Sigmoid colon (tissue), 7 donors: ENCODE data around the gene BLTP3B. TPM values are rescaled to one million over a fixed set of nuclear protein-coding genes. Genes with fewer than 3 reads are reported as not detected.

Experiments used
- DNase-seq: peaks from one replicate; pipeline ENCODE4 v3.0.0-alpha.2; 2019
- H3K27ac ChIP-seq, 4 donors: fragments of 200-600 bp; sonication (generic); one replicate each; pipeline ENCODE4 v1.5.1; 2016 to 2019; ENCODE audit warnings: mild to moderate bottlenecking in 1 of 4
- H3K27me3 ChIP-seq, 3 donors: fragments of 200-600 bp; sonication (generic); one replicate each; pipeline ENCODE4 v1.5.1; 2019; ENCODE audit warnings: mild to moderate bottlenecking in 1 of 3
- H3K36me3 ChIP-seq, 4 donors: fragments of 200-600 bp; sonication (generic); one replicate each; pipeline ENCODE4 v1.5.1; 2016 to 2019
- H3K4me1 ChIP-seq, 4 donors: fragments of 200-600 bp; sonication (generic); one replicate each; pipeline ENCODE4 v1.5.1; 2017 to 2019
- H3K4me3 ChIP-seq, 4 donors: fragments of 200-600 bp; sonication (generic); one replicate each; pipeline ENCODE4 v1.5.1; 2017 to 2019; ENCODE audit warnings: mild to moderate bottlenecking in 2 of 4, moderate library complexity in 1 of 4
- H3K9me3 ChIP-seq, 4 donors: fragments of 200-600 bp in 3 of 4; sonication (generic) in 3 of 4; one replicate each; pipeline versions ENCODE4 v1.5.1 to v1.6.1; 2013 to 2019
- EP300 ChIP-seq, 4 donors: sonication (generic); formaldehyde crosslinking; IDR thresholded peaks; one replicate each; pipeline ENCODE4 v1.6.1; 2017; ENCODE audit warnings: antibody characterized with exemption in 4 of 4
- POLR2A ChIP-seq, 2 donors: fragments of 450-650 bp; IDR thresholded peaks; one replicate each; pipeline ENCODE4 v1.6.1; 2016; ENCODE audit warnings: antibody characterized with exemption in 2 of 2, mild to moderate bottlenecking in 2 of 2, moderate library complexity in 2 of 2
- POLR2AphosphoS5 ChIP-seq, 4 donors: sonication (generic); formaldehyde crosslinking; IDR thresholded peaks; one replicate each; pipeline ENCODE4 v1.6.1; 2017; ENCODE audit warnings: antibody characterized with exemption in 4 of 4
- WGBS, 2 donors: extraction: QIAGEN DNeasy Blood & Tissue Kit; methylation state at CpG; one replicate each; pipeline ENCODE4 v1.1.7; 2013; 5-methylcytosine and 5-hydroxymethylcytosine counted together
- intact Hi-C: fragments of 100-400 bp; cut with DNase I; formaldehyde crosslinking; loops from one replicate; pipeline ENCODE4 v1.15.1; 2023
- polyA plus RNA-seq, 3 donors: library from polyadenylated mRNA; stranded (reverse); fragments of 200-250 nt; gene quantifications; one replicate each; pipeline ENCODE4 v1.2.3, GENCODE V29; 2013
- total RNA-seq, 4 donors: library from RNA; depleted of rRNA; stranded (reverse); fragments of >200 nt; gene quantifications; one replicate each; pipeline ENCODE4 v1.1.0, GENCODE V29; 2016
- TF ChIP-seq, protein P1 (sequence below), 4 experiments: fragments of 450-650 bp in 3 of 4; fragments of 200-600 bp in 1 of 4; IDR thresholded peaks; one replicate each; pipeline ENCODE4 v1.5.1; 2016 to 2019; ENCODE audit warnings: antibody characterized with exemption in 4 of 4, mild to moderate bottlenecking in 3 of 4, moderate library complexity in 2 of 4
- donor health status: healthy with polysubstance abuse.
- donor health status: Bipolar disorder and iron deficiency.
- donor health status: healthy.

Gene BLTP3B
- total and polyA plus RNA-seq, 7 donors, result 6.0 to 41.7 (median 33.3) TPM

DNA sequence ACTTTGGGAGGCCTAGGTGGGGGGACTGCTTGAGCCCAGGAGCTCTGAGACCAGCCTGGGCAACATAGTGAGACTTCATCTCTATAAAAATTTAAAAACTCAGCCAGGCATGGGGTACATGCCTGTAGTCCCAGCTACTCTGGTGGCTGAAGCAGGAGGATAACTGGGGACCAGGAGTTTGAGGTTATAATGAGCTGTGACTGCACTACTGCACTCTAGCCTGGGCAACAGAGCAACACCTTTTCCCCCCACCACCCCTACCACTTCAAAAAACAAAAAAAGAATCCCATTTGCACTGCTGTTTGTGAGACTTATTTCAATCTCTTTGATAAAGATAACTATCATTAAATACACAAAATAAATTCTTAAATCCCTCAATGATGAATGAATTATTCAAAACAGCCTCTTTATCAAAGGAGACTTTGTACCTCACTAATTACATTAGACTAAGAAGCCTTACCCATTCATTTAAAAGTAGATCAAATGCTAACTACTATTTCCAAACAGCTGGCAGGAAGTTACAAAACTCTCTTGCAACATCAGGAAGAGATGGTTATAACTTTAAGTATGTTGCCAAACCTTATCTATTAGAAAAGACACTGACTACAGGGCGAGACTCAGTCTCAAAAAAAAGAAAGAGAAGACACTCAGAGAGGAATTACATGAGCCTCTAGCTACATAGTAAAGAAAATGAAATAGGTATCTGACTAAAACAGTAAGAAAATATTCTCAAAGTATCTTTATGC lies 14.7 kb downstream of the BLTP3B start:
- intact Hi-C loops, result loop anchor here (2.0 kb wide), 1 partner anchor 73 kb away; the partner anchor contains the start of gene ACTR6
- WGBS, 2 donors, result 11 to 13% methylated on average over 1 of the region's 1 CpG

DNA sequence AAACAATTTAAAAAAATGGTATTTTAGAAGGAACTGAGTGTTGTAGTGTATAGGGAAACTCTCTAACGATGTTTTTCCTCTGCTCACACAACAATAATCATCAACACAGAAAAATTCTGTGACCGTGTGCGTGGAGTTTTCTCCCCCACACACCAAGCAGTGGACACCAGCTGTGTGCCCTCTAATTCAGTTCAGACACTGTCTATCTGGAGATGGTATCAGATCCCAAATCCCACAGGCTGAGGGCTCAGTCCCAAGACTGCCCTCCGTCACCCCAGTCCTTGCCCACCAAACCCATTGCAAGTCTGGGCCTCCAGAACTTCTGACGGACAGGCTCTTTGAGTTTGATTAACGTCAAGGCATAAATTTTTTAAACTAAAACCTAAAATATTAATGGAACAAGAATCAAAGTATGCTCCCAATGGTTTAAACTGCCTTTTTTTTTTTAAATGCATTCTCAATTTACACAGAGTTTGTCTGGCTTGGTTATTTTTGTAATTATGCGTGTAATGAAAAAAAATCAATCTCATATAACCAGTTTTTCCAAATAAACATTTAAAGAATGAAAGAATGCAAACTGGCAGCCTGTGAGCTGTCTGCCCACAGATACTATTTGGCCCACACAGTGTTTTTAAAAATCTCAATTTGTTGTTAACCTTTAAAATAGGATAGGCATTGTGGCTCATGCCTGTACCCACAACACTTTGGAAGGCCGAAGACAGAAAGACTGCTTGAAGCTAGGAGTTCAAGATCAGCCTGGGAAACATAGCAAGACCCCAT lies 19.2 kb downstream of the BLTP3B start:
- peaks cover 0 to 3% (median 0%) of the 10 kb centered on the region in 4 donors for H3K9me3 ChIP-seq
- intact Hi-C loops, result no loop called here
- no peaks in the 10 kb centered on the region for H3K36me3 ChIP-seq
- no peak for DNase-seq
- peaks cover 0 to 33% (median 26%) of the 10 kb centered on the region in 4 donors for H3K4me1 ChIP-seq
- no peak overlapping the region for H3K27ac ChIP-seq
- WGBS, 2 donors, result 91 to 93% methylated on average over 8 of the region's 8 CpGs
- TF ChIP-seq, protein P1, sequence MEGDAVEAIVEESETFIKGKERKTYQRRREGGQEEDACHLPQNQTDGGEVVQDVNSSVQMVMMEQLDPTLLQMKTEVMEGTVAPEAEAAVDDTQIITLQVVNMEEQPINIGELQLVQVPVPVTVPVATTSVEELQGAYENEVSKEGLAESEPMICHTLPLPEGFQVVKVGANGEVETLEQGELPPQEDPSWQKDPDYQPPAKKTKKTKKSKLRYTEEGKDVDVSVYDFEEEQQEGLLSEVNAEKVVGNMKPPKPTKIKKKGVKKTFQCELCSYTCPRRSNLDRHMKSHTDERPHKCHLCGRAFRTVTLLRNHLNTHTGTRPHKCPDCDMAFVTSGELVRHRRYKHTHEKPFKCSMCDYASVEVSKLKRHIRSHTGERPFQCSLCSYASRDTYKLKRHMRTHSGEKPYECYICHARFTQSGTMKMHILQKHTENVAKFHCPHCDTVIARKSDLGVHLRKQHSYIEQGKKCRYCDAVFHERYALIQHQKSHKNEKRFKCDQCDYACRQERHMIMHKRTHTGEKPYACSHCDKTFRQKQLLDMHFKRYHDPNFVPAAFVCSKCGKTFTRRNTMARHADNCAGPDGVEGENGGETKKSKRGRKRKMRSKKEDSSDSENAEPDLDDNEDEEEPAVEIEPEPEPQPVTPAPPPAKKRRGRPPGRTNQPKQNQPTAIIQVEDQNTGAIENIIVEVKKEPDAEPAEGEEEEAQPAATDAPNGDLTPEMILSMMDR (IDR thresholded peaks at IDR 0.05), result no peak
- TF ChIP-seq POLR2AphosphoS5 (IDR thresholded peaks at IDR 0.05) (no peak), POLR2A (IDR thresholded peaks at IDR 0.05) (no peak), EP300 (IDR thresholded peaks at IDR 0.05) (no peak)
- no peak overlapping the region for H3K4me3 ChIP-seq
- H3K27me3 ChIP-seq, result no peaks in the 10 kb centered on the region

More for the DNA sequence above, 14.7 kb downstream of the BLTP3B start:
- no peak overlapping the region for H3K4me3 ChIP-seq
- H3K27me3 ChIP-seq, result no peaks in the 10 kb centered on the region
- DNase-seq, result no peak
- no peaks in the 10 kb centered on the region for H3K9me3 ChIP-seq
- TF ChIP-seq EP300 (IDR thresholded peaks at IDR 0.05) (no peak), POLR2AphosphoS5 (IDR thresholded peaks at IDR 0.05) (peak in 2 of 4 donors; percentile 17 to 30), POLR2A (IDR thresholded peaks at IDR 0.05) (no peak)
- TF ChIP-seq, protein P1 (IDR thresholded peaks at IDR 0.05), result no peak
- peaks cover 0 to 39% (median 30%) of the 10 kb centered on the region in 4 donors for H3K4me1 ChIP-seq
- peak overlapping the region in 2 of 4 donors; percentile 31 to 37 for H3K27ac ChIP-seq
- H3K36me3 ChIP-seq, result no peaks in the 10 kb centered on the region

DNA sequence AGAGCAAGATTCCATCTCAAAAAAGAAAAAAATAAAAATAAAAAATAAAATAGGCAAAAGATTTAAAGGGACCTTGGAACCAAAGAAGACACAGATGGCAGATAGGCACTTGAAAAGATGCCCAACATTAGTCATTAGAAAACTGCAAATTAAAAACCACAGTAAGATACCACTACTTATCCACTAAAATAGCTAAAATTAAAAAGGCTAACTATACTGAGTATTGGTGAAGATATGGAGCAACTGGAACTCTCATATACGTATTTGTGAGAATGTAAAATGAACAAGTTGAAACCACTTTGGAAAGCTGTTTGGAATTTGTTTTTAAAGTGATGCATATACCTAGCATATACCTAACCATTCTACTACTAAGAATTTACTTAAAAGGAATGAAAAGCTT lies 22.3 kb downstream of the BLTP3B start:
- no peak overlapping the region for H3K4me3 ChIP-seq
- WGBS, 2 donors, result 95 to 98% methylated on average over 1 of the region's 1 CpG
- no peak for DNase-seq
- intact Hi-C loops, result no loop called here
- H3K36me3 ChIP-seq, result no peaks in the 10 kb centered on the region
- H3K27ac ChIP-seq, result no peak overlapping the region
- TF ChIP-seq POLR2A (IDR thresholded peaks at IDR 0.05) (no peak), POLR2AphosphoS5 (IDR thresholded peaks at IDR 0.05) (no peak), EP300 (IDR thresholded peaks at IDR 0.05) (no peak)
- TF ChIP-seq, protein P1 (IDR thresholded peaks at IDR 0.05), result no peak
- peaks cover 0 to 11% (median 5%) of the 10 kb centered on the region in 4 donors for H3K4me1 ChIP-seq
- H3K9me3 ChIP-seq, result peaks cover 0 to 3% (median 0%) of the 10 kb centered on the region in 4 donors
- H3K27me3 ChIP-seq, result no peaks in the 10 kb centered on the region

DNA sequence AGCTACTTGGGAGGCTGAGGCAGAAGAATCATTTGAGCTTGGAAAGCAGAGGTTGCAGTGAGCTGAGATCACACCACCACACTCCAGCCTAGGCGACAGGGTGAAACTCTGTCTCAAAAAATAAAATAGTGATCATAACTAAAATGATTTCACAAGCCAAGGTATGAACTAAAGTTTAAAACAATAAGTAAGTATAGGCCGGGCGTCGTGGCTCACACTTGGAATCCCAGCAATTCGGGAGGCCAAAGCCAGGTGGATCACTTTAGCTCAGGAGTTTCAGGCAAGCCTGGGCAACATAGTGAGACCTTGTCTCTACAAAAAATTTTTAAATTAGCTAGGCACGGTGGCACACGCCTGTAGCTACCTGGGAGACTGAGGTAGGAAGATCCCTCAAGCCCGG lies 27.4 kb downstream of the BLTP3B start:
- Histone ChIP-seq H3K27me3 (no peaks in the 10 kb centered on the region), H3K9me3 (peaks cover 0 to 2% (median 0%) of the 10 kb centered on the region in 4 donors), H3K4me3 (no peak overlapping the region), H3K4me1 (no peaks in the 10 kb centered on the region), H3K27ac (no peak overlapping the region), H3K36me3 (no peaks in the 10 kb centered on the region)
- no peak for DNase-seq
- TF ChIP-seq POLR2A (IDR thresholded peaks at IDR 0.05) (no peak), POLR2AphosphoS5 (IDR thresholded peaks at IDR 0.05) (no peak), EP300 (IDR thresholded peaks at IDR 0.05) (no peak)
- TF ChIP-seq, protein P1 (IDR thresholded peaks at IDR 0.05), result no peak
- intact Hi-C loops, result no loop called here
- WGBS, 2 donors, result 98% methylated on average over 8 of the region's 8 CpGs
